ENCODE measurements around the gene CALHM4.

GRCh38 chr6:116577486-116577885 is 23.9 kb downstream of the CALHM4 start:
- TF ChIP-seq CTCF (IDR thresholded peaks at IDR 0.05) (no peak), POLR2A (IDR thresholded peaks at IDR 0.05) (no peak)
